Activated CD4-positive, alpha-beta T cell treated with anti-CD3 and anti-CD28 coated beads, Interleukin-2, amount 50 U/mL, for 16 hours (primary cell): Measurements from ENCODE around the gene MMP24.
"Not testable (repeated sequence)": the region's sequence is repeated elsewhere in the genome, so short reads cannot be mapped to it uniquely, and the experiment has no call there.

Experiments
- DNase-seq: peaks from one replicate; pipeline ENCODE4 v3.0.0-alpha.2; 2020

The MMP24 gene

GRCh38 chr20:35262321-35262720, 35.8 kb downstream of the MMP24 start:
- DNase-seq, result not testable (repeated sequence)

- not testable (repeated sequence) for DNase-seq
Measured at GRCh38 chr20:35262731-35263531, 36.4 kb downstream of the MMP24 start.

- DNase-seq, result no peak
Measured at GRCh38 chr20:35263532-35264341, 37.2 kb downstream of the MMP24 start.

DNA sequence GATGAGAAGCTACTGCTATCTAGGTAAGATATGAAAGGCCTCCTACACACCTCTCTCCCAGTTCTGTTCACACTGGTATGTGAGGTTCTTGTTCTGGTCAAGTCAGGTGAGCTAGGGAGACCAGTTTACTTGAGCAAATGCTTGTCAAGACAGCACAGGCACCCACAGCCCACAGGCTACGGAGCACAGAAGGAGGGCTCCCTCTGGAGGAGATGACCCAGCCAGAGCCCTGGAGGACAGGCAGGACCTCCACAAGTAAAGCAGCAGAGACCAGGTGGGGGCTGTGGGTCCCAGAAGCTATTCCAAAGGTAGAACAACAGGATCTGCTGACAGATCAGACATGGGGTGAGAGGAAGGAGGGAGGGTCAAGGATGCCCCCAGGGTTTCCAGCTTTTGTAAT, 38.3 kb downstream of the MMP24 start:
- no peak for DNase-seq

DNA sequence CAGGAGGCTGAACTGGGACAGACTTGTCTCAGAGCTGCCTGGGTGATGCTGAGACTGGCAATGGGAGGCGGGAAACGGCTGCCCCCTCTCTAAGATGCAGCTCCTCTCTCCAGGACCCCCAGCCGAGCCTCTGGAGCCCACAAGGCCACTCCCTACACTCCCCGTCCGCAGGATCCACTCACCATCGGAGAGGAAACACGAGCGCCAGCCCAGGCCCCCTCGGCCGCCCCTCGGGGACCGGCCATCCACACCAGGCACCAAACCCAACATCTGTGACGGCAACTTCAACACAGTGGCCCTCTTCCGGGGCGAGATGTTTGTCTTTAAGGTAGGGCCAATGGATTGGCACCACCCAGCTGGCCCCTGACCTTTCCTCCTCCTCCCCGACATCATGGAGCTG, 40.6 kb downstream of the MMP24 start:
- DNase-seq, result no peak

GRCh38 chr20:35269055-35269781, 42.7 kb downstream of the MMP24 start:
- peak; percentile 58 for DNase-seq

GRCh38 chr20:35270021-35270902, 43.8 kb downstream of the MMP24 start:
- no peak for DNase-seq

DNA sequence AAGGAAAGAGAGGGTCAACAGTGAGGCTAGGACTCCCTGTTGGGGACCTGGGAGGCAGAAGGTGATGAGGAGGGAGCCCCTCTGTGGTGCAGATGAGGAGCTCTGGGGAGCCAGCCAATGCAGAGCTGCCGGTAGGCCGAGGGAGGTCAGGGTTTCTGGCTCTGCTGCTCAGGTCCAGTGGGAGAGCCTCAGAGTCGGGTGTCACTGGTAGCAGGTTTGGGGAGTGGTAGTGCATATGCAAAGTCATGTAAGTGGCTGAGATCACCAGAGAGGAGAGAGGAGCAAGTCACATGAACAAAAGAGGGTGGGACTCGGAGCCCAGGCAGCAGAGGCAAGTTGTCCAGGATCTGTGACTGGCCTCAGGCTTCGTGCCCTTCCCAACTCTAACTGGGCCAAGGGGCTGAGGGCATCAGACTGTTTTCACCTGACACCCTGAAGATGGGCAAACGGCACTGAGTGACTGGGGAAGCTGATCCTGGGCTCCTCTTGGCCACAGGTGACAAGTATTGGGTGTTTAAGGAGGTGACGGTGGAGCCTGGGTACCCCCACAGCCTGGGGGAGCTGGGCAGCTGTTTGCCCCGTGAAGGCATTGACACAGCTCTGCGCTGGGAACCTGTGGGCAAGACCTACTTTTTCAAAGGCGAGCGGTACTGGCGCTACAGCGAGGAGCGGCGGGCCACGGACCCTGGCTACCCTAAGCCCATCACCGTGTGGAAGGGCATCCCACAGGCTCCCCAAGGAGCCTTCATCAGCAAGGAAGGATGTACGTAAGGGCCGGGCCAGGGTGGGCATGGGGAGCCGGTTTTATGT, 44.8 kb downstream of the MMP24 start:
- no peak for DNase-seq

- no peak for DNase-seq
Measured at GRCh38 chr20:35271904-35272303, 45.4 kb downstream of the MMP24 start.

DNA sequence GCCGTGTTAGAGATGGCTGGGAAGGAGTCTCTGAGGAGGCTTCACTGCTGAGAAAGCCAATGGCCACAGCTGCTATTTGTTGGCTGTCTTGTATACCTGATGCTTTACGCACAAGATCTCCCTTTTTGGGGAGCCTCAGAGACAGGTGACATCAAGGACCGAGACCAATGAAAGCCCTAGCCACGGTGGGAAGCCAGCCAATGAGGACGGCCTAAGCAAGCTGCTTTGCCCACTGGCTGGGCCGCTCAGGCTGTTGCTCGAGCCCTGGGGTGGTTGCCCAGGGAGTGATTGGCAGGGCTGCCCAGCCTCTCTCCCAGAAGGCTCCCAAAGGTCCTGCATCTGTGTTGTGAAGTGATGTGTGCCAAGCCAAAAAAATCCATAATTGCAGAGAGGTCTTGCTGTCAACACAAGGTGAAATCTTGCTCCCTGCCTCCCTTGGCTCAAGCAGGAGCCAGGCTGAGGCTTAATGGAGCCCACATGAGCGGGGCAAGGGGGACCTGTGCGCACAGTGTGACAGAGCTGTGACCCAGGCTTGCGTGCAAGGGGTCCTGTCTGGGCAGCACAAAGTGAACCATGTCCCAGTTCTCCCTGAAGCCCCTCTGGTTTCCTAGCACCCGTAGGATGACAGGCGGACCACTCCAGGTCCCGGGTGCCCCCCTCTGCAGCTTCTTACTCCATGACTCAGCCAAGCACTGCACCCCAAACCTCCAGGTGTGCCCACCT, 47.1 kb downstream of the MMP24 start:
- no peak for DNase-seq

DNA sequence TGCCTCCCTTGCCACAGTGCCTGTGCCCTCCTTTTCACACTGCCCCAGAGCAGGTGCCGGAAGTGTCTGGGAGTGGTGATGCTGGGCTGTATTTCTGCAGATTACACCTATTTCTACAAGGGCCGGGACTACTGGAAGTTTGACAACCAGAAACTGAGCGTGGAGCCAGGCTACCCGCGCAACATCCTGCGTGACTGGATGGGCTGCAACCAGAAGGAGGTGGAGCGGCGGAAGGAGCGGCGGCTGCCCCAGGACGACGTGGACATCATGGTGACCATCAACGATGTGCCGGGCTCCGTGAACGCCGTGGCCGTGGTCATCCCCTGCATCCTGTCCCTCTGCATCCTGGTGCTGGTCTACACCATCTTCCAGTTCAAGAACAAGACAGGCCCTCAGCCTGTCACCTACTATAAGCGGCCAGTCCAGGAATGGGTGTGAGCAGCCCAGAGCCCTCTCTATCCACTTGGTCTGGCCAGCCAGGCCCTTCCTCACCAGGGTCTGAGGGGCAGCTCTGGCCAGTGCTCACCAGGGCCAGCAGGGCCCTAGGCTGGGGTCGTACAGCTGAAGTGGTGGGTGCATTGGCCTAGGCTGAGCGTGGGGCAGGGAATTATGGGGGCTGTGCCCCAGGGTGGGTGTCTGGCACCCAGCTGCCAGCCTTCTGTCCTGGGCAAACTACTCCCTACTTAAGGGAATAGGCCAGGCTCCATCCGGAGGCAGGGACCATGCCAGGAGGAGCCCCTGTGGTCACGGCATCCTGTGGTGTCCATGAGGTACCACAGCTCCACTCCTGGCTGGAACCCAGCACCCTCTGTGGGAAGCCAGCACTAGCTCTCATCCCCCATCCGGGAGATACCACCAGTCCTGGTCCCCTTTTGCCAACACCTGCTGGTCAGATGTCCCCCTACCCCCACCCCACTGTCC, 47.9 kb downstream of the MMP24 start:
- DNase-seq, result no peak

DNA sequence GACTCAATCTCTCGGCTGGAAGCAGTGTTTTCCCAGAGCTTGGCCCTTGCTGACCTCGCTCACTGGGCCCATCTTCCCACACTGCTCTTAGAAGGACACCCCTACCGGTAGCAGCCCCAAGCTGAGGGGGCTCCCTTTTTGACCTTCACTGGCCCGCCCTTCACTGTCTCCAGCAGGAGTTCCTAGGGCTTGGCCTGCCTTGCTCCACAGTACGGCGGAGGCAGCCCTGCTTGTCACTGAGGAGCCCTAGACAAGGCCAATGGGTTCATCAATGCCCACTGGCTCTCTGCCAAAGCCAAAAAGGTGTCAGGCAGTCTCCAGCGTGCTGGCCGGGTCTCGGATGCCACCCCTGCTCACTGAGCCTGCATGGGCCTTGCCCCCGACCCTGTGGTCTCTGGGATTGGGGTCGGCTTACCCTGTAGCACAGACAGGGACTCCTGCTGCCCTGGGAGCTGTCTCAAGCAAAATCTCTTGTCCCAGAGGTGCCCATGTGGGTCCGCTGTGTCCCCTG, 49.3 kb downstream of the MMP24 start:
- no peak for DNase-seq

GRCh38 chr20:35276408-35276807, 49.9 kb downstream of the MMP24 start:
- DNase-seq, result no peak

- no peak for DNase-seq
Measured at GRCh38 chr20:35277127-35277526, 50.6 kb downstream of the MMP24 start.

- peak; percentile 96 for DNase-seq
Measured at GRCh38 chr20:35277531-35278395, 51.3 kb downstream of the MMP24 start, which contains the start of gene MMP24OS. MMP24OS (minus strand) TSS chr20:35278122; CDS start chr20:35277929, 193 bp downstream.

DNA sequence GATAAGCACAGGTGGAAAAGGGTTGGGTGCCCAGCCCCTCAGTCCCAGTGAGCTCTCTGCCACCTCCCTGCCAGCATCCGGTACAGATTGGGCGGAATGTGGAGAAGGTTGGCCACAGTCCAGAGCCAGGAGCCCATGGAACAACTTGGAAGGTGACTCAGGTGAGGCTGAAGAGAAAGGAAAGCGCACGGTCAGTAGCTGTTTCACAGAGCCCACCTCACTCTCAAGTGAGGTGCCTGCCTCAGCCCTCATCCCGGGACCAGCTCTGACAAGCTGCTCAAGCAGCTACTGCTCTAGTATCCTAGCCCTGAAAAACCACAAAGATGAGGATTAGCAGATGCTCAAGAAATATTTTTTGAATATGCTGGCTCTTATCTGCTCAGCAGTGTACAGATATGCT, 52.5 kb downstream of the MMP24 start:
- no peak for DNase-seq

DNA sequence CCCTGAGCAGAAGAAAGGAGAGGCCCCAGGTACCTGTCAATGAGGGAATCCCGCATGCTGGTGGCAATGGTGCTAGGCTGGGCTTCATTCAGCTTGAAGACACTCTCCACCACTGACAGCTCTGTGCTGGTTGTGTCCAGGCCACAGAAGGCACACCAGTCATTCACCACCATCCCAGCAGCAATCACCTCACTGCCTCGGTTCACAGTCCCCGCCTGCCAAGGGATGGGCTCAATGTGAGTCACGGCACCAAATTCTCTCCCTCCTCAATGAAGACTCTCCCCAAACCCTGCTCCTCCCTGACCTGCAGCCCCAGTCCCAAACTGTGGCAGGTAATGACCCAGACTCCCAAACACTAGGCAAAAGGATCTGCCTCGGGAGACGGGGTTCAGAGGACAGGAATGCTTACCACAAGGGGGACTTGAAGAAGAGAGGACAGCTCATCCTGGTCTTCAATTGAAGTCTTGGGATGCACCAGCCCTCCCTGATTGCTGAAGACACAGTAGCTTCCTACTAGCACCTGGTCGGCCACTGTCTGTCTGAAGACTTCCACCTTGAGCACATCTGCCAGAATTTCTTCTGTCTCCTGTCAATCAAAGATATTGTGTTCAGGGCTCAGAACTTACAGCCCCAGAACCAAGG, 53.2 kb downstream of the MMP24 start:
- no peak for DNase-seq

DNA sequence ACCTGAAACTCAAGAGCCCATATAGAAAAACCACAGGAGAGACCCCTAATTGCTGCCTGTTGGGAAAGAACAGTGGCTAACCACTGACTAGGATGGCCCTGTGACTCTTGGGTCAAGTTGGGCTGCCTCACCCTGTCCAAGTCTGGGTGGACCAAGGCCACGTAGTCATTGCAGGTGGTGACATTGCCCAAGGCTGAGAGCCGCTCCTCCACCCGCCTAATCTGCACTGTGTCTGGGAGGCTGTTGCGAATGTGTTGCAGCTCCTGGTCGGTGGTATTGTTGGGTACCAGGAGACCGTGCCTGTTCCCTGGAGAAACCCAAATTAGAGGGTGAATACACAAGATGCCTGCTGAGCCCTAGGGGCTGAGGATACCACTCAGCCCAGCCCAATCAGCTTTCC, 54.0 kb downstream of the MMP24 start:
- no peak for DNase-seq
